NOMO-1 treated with DMSO at 0.1 percent for 48 hours (cell line): ENCODE results near the gene MRPS16.
"Not testable (repeated sequence)": the region's sequence is repeated elsewhere in the genome, so short reads cannot be mapped to it uniquely, and the experiment has no call there.

ENCODE experiments used
- DNase-seq: peaks from one replicate; lab custom pipeline; 2025; ENCODE audit not compliant: unreplicated experiment; lab: John Stamatoyannopoulos, UW

The MRPS16 gene

DNA sequence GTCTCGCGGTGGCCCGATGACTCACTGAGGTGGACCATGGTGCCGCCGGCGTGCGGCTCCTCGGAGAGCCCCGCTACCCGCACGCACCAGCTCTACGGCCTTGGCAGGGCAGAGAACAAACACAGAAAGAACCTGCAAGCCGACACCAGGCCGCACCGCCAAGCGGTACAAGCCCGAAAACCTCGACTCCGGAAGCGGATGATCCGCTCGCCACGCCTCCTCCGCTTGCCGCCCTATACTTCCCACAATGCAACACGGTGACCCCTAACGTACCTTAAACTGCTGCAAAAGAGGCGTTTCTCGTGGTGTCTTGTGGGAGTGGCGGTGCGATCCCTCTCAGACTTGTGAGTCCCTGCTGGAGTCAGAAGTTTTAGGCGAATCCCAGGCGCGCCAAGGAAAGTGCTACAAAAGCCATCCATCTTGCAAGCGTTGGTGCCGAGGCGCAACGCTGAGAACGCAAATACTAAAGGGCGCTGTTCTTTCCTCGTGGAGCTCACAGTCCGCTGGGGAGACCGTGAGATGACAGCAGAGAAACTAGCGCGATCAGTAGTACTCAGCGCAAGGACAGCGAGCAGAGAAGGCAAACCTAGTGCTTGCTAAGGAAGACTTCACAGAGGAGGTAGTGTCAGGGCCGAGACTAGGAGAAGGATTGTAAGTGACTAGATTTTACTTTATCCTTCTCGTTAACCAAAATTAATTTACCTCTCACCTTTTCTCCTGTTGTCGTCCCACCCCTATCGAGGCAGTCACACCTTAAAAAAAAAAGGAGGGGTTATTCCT is at the start of gene MRPS16:
TSS of gene MRPS16 (minus strand) at position 200 of the 780 bp plus-strand sequence. CDS start at position 38, 162 bp downstream.
- peak; percentile 97 for DNase-seq

DNA sequence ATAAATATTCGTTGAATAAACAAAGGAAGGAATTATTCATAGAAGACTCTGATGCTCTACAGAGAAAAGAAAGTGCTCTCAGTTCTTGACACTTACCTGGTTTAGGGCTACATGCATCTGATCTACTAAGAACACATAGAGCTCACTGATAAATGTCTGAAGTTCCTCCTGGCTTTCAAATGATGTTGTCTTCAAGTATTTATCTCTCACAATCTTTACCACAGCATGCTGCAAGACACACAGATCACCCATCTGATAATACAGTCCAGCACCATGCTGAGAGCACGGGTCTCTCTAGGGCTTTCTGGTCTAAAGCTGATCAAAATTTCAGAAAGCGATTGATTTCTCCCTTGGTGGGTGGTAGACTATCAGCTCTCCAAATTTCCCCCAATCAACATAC is 44.5 kb upstream of the MRPS16 start:
- no peak for DNase-seq

DNA sequence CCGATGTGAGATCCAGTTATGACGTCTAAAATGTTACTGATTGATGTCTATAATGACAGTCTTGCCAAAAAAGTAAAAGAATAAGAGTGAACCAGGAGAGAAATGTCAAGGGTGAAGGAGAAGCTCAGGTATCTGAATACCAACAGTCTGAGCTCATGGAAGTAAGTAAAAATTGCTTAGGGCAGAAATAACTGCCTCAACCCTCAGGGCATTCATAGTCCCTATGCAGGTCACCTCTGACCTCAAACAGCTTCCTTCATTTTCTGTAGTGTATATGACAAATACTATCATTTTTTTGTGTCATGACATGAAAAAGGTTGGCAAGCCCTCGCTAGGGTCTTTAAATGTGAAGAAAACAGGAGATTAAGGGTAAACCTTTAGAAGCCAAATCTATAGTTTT is 41.0 kb upstream of the MRPS16 start:
- DNase-seq, result no peak

DNA sequence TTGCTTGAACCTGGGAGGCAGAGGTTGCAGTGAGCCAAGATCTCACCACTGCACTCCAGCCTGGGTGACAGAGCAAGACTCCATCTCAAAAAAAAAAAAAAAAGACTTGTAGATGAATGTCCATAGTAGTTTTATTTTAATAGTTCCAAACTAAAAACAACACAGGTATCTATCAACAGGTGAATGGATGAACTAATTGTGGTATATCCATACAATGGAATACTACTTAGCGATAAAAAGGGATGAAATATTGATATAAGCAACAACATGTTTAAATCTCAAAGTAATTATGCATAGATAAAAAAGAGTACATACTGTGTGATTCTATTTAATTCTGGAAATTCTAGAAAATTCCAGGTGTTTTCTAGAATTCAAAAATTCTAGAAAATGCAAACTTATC is 37.5 kb upstream of the MRPS16 start:
- DNase-seq, result no peak

DNA sequence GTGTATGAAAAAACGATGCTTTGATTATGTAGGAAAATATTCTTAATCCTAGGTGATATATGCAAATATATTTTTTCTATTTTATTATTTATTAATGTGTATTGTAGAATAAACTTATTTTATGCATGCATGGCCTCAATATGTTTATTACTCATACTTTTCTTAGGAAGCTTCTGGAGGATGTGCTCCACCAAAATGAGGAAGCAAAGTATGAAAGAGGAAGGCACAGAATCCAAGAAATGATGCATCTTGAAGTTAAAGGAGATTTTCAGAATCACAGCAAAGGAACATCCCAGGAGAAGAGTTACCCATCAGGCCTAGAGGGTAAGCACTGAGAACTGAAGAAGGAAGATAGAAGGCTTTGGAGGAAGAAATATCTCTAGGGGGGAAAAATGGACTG is 35.0 kb upstream of the MRPS16 start:
- DNase-seq, result peak; percentile 65

DNA sequence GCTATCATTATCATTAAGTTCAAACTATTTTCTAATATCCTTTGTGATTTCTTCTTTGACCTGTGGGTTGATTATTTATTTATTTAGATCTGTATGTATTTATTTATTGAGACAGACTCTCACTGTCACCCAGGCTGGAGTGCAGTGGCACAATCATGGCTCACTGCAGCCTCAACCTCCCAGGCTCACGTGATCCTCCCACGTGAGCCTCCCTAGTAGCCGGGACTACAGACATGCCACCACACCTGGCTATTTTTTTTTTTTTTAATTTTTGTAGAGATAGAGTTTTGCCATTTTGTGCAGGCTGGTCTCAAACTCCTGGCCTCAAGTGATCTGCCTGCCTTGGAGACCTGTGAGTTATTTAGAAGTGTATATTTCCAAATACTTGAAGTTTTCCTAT is 28.7 kb upstream of the MRPS16 start:
- no peak for DNase-seq

DNA sequence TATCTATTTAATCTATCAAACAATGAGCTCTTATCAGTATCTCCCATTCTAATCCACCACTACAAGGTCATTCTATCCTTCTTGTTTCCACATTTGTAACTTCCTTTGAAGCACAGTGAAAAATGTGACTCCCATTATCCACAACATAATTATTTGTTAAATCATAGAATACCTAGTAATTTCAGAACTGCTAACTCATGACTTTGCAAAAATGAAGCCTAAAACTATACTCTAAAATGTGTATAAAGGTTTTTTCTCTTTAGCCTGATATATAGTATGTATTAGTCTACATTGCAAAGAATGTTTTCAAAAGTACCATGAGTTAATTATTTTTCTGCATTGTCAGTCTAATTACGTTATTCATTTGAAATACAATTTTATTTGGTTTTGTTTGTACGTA is 12.0 kb upstream of the MRPS16 start:
- no peak for DNase-seq

DNA sequence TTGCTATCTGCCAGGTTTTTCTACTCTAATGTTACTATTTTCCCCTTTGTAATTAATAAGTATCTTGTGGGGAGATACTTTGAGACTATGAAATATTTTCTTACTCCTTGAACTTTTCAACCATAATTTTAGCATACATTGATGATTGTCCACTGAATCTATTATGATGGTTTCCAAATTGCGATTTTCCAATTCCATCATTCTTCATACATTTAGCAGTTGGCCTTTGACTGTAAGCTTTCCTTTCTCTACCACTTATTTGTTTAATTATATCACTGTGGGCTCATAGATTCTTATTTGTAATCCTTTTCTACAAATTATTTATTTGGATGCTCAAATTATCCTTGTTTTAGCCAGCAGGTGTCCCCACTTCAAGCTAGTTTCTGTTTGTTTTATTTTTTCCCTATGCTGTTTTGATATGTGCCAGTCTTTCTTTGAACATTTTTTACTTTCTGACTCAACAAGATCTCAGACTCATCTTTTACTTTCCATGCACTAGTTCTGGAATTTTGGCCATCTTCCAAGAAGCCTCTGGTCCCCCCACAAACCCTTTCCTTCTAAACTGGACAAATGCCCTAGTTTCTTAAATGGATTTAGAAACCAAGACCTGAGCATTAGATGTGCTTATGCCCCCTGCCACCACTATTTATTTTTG is 11.4 kb upstream of the MRPS16 start:
- DNase-seq, result no peak

DNA sequence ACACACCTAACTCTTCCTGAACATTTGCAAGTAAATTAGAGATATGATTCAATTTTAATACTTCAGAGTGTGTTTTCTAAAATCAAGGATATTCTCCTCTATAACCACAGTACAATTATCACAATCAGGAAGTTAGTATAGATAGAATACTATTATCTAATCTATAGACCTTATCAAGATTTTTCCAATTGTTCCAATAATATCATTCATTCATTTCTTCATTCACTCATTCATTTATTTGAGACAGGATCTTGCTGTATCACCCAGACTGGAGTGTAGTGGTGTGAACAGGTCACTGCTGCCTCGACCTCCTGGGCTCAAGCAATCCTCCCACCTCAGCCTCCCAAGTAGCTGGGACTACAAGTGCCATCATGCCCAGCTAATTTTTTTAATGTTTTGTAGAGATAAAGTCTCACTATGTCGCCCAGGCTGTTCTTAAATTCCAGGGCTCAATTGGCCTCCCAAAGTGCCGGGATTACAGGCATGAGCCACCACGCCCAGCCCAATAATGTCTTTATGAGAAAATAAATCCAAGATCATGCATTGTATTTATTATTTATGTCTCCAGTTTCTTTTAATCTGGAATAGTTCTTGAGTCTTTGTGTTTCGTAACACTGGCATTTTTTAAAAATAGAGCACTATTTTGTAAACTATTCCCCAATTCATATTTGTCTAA is 10.6 kb upstream of the MRPS16 start:
- no peak for DNase-seq

DNA sequence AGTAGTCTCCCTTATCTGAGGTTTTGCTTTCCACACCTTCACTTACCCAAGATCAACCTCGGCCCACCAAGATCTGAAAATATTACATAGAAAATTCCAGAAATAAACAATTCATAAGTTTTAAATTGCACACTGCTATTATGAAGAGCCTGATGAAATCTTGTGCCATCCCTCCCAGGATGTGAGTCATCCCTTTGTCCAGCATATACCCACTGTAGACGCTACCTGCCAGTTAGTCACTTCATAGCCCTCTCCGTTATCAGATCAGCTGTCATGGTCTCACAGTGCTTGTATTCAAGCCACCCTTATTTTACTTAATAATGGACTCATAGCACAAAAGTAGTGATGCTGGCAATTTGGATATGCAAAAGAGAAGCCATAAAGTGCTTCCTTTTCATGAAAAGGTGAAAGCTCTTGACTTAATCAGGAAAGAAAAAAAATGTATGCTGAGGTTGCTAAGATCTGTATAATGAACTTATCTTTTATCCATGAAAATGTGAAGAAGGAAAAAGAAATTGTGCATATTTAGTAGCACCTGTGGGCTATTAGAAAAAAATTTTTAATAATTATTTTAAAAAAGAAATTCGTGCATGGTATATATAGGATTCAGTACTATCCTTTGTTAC is 9.8 kb upstream of the MRPS16 start:
- DNase-seq, result no peak

DNA sequence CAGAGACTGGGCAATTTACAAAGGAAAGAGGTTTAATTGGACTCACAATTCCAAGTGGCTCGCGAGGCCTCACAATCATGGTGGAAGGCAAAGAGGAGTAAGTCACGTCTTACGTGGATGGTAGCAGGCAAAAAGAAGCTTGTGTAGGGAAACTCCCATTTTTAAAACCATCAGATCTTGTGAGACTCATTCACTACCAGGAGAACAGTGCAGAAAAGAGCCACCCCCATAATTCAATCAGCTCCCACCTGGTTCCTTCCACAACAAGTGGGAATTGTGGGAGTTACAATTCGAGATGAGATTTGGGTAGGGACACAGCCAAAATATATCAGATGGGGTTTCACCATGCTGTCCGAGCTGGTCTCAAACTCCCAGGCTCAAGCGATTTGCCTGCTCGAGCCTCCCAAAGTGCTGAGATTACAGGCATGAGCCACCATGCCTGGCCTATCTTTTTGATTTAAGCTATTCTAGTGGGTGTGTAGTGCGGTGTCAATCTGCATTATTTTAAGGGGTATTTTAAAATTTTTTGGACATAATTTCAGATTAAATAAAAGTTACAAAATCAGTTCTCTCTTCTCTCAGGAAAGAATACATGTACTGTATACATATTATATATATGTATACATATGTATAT is 9.0 kb upstream of the MRPS16 start:
- DNase-seq, result no peak

DNA sequence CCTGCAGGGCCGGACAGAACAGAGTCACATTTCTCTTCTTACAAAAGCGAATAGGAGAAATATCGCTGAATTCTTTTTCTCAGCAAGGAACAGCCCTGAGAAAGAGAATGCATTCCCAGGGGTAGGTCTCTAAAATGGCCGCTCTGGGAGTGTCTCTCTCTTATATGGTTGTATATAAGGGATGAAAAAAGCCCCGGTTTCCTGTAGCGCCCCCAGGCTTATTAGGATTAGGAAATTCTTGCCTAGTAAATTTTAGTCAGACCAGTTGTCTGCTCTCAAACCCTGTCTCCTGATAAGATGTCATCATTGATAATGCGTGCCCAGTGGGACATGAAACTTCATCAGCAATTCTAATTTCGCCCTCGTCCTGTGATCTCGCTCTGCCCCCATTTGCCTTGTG is 6.2 kb upstream of the MRPS16 start:
- not testable (repeated sequence) for DNase-seq

DNA sequence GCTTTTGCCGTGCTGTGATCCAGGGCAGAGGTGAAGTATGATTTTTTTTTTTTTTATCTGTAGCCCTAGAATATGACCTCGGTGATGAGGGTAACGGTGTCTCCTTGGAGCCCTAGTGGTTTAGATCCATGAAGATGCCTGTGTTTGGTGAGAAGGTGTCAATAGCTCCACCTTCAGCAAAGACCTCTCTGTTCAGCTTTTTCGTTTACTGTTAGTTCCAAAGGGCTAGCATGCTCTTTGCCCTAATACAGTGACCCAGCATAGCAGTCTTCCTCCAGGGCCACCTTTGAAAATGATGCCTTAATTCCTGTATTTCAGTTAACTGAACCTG is 746 bp upstream of the MRPS16 start:
- peak; percentile 16 for DNase-seq

DNA sequence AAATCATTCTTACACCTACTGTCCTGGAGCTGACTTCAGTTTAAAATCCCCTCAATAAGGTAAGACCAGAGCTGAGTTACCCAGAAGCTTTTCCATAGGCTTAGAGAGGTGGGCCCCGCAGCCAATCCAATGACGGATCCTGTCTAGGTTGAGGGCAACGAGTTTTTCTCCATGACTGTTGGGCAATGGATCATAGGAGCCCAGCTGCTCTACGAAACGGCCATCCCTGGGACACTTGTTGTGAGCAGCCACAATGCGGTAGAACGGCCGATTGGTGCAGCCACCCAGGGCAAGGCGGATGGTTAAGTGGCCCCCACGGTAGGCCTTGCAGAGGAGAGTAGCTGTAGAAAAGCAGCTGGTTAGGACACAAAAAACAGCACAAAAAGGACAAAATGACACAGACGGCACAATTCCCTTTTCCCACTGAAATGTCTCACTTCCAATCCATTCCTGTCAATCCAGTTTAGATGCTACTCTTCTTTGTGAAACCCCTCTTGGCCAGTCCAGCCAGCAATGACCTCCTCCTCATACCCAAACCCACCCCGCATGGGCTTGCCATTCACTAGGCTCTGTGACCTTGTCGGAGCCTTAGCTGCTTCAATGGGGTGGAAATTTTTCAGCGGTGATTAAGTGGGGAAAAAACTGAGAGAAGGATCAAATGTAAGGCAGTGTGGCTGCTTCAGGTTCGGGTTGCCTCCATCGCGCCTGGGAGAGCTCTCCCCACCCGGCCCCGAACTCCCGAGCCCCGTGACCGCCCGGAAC is 580 bp downstream of the MRPS16 start:
- DNase-seq, result peak; percentile 9

DNA sequence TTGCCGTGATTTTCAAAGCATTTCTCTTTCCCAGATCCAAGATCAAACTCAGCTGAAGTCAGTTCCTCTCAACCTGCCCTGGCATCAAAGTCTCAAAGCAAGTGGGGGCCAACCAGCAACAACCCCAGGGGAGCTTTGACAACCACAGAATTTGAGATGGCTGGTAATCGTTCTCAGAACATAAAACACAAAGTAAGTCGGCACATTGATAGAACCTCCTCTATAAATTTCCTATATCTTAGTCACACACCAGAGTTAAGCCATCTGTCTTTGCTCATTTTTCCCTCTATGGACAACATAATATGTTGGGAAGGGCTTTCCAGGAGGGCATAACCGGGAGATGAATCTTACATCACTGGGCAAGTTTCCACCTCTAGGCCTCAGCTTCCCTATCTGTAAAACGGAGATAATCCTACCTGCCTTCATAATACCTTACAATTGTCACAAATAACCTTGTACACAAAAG is 4.2 kb downstream of the MRPS16 start:
- no peak for DNase-seq

DNA sequence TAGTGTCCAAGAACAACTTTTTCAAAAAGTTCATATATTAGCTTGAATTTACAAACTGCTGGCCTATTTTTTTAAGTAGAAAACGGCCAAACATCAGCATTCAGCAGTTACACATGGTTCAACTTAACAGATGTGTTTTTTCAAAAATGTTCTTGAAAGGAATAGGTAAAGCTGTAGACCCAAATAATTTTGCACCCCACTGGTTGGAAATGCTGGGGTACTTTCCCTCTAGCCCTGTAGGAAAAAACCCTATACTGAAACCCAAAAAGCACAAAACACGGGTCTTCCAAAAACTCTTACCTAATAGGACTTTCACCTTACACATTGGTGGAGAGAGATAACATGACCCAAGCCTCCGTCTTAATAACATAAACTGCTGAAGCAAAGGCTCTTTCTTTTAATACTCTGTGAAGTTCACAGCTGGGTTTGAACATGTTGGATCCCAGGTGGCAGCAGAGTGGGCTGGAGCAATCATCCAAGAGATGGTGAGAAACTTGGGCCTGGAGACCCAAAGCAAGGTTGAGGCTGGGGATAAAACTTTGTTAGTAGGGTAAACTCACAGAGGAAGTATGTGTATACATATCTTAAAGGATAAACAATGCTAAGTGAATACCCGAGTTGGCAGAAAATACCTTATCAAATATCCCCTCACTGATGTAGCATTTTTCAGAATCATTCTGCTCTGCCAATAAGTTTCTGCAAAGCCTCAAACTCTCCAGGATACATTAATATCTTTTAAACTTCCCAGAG is 4.8 kb downstream of the MRPS16 start:
- no peak for DNase-seq

DNA sequence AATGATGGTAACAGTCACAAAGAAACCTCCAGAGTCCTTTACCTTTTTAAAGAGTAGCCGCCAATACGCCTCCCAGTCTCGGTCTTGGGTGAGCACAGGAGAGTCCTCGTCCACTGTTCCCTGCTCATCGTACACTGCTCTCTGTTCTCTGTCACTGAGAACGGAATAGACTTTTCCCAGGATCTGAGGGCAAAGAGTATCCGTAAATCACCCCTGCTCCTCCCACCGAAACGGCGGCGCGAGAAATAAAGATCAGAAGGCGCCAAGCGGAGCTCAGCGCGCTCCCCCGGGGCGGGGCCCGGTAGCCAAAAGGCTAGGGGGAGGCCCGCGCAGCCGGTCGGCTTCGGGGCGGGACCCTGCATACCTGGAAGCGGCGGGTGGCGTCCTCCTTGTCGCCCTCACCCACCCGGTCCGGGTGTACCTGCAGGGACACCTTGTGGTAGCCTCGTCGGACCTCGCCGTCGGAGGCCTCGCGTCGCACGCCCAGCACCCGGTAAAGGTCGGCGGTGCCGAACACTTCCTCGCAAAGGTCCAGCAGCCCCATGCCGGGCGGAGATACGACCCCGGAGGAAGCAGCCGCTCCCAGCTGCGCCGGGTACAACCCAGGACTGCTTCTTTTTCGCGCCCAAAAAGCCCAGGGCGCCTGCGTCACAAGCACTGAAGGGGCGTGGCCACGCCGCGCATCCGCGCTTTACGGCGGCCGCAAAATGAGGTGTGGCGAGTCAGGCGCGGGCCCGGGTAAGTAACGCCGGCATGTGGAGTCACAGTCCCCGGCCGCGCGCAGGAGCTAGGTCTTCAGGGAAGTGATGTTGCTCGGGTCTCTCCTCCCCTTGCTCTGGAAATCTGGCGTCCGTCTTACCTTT is 5.6 kb downstream of the MRPS16 start, which contains the start of gene DNAJC9:
TSS of gene DNAJC9 (minus strand) at position 610 of the 863 bp plus-strand sequence. CDS start at position 544, 66 bp downstream.
- peak; percentile 93 for DNase-seq

DNA sequence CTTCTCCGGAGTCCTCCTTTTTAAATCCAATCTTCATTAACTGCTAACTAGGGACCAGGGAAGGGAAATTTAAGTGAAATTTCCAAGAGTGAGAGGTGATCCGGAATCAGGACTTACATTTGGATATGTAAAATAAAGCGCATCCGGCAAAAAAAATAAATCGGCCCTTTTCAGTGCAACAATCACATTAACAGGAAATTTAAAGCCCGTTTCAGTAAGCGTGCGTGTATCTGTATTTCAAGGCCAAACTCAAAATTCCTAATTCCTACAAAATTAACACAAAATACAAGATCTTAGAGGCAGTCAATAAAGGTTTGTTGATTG is 6.2 kb downstream of the MRPS16 start:
- no peak for DNase-seq
